SKM-1 treated with dmso at 0.1 percent for 144 hours (cell line): Measurements from ENCODE around the gene WNT2.
A peak's percentile ranks its signal among the peaks of the same experiment; 100 is the strongest.
"Not testable (repeated sequence)": the region's sequence is repeated elsewhere in the genome, so short reads cannot be mapped to it uniquely, and the experiment has no call there.

Experiments
- DNase-seq: peaks from one replicate; lab custom pipeline; 2025; ENCODE audit not compliant: unreplicated experiment; lab: John Stamatoyannopoulos, UW

The WNT2 gene

DNA sequence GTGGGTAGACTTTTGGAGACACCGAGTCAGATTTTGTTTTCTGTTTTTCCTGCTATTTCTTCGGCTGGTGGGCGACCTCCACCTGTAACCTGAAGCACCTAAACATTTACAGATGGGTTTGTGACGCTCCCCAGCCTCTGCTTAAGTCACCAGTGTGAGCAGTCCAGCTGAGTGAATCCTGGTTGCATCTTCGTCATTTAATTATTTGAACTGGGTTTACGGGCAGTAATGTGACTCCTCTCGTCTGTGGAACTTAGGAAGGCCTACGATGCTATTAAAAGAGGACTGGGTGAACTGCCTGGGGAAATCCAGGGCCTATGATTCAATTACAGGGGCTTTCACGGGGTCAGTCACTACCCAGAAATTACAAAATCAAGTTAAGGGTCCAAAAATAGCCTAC, 52.5 kb downstream of the WNT2 start:
- DNase-seq: no peak

DNA sequence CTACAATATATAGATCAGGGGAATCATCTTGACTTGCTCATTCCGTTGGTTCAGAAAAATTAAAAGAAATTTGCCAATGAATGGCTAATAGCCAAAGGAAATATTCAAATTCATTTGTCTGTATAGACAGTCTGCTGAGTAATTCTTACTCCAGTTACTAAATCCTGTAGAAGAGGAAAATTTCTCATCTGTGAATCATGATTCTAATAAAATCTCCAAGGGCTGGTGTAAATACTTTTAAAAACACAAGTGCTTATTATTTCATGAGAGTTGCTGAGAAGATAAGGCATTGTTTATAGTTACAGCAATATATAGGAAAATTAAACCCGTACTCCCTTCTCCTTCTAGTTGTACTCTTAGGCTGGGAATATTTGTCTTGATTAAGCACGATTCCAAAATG, 53.0 kb downstream of the WNT2 start:
- DNase-seq: no peak

DNA sequence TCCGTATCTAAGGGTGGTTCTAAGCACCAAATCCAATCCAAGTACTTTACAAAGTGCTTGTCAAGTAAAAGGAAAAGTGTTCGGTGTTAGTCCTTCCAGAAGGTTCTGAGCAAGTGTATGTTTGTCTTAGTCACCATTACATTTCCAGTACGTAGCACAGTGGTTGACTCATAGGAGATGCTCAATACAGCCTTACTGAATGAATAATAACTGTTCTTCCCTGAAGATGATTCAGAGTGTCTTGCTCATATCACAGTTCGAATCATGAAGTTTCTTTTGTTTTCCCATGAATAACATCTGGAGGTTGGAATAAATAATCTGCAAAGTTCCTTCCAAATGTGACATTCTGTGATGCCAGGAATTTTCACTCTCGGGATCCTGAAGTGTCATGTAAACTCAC, 53.4 kb downstream of the WNT2 start:
- no peak for DNase-seq

DNA sequence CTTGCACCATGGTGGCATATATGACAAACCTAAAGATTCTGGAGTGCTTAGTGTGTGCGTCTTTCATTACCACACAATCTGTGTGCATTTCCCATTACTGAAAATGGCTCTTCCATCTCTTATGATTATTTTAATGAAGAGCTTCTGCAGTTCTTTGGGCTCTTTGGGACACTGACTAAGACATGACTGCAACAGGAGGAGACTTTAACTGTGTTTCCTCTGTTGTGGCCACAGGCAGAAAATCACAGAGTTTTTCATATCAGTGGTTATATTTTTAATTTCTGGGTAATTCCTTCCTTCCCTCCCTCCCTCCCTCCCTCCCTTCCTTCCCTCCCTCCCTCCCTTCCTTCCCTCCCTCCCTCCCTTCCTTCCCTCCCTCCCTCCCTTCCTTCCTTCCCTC, 58.1 kb downstream of the WNT2 start:
- DNase-seq: no peak

DNA sequence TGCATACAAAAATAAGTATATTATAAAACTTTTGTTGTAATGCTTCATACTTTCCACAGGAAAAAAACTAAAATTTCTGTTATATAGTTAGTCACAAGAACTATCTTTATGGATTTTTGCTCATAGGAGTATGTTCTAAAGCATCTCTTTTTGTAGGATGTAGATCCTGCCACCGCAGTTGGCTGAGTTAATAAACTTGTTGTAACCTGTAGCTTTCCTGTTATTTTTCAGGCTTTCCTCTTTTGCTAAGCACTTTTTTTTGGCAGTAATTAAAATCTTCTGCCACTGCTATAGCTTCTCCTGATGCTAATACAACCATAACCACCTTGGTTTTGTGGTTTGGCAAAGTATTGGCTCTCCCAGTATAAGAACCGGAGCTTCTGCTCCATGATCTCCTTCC, 60.3 kb downstream of the WNT2 start:
- DNase-seq: no peak

DNA sequence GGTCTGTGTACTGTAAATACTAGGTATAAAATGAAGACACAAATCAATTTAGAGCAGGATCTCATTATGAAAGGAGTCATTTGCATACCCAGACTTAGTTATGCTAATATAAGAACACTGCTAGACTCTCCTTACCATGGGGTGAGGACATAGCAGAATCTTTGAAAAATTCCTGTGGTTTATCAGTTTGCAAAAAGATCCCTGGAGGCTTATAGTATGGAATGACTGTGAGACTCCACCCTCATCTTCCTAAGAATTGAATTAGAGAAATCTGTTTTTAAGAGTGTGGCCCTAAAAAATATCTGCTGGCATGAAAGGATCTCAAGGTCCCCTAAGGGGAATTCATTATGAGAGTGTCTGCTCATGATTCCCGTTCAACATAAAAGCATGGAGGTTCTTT, 63.2 kb downstream of the WNT2 start:
- DNase-seq: no peak

DNA sequence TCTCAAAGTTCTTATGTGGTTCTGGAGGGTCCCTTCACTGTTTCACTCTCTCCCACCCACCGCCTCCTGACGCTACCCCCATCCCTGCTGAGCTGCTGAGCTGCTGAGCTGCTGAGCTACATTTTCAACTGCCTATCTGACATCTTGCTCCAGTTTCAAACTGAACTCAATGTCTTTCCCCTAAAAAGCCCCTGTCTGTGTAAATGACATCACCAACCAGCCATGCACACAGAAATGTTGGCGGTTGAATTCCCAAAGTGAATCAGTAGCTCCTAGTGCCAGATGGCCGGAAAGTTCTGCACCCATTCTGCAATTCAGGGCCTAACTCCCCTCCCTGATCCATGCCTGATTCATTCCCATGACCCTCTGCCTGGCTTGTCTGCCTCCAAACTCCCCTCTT, 71.2 kb downstream of the WNT2 start:
- no peak for DNase-seq

DNA sequence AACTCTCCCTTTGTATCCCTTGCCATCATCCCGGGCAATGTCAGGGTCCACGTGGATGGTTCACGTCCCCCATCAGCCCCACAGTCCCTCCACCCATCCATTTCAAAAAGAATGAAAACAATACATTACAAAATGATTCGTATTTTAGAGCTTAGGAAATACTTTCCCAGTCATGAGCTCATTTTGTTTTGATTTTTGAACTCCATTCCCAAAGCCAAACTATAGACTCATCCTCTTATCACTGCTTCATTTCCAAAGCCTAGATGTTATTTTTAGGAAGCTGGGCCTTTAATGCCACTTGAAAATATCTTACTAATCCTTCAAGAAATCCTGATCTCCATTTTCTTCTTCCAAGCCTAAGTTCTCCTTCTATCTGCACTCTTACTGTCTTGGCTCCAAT, 72.1 kb downstream of the WNT2 start:
- DNase-seq: no peak

DNA sequence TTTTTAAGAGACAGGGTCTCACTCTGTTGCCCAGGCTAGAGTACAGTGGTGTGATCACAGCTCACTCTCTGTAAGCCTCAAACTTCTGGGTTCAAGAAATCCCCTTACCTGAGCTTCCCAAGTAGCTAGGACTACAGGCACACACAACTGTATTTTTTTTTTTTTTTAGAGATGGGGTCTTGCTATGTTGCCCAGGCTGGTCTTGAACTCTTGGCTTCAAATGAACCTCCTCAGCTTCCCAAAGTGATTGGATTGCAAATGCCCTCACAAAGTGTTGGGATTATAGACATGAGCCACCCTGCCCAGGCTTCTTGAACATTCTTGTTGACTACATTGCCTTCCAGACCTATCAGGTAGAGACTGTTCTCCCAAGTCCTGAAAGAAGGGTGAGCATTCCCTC, 72.6 kb downstream of the WNT2 start:
- no peak for DNase-seq

DNA sequence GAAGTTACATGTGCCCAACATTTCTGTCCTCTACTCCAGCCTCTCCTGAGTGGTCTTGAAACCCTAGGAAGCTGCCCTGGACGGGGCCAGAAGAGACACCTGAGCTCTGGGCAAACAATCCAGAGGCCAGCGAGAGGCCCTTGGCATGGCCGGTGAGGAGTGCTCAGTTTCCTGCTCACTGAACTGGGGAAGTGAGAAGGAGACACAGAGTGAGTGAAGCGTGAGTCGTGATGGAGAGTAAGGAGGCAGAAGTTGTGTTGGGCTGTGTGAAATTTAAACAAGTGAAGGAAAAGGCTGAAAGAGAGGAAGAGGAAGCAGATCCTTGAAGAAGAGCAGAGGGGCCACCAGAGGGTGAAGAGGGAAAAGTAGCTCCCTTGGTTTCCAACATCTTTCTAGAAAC, 73.2 kb downstream of the WNT2 start:
- DNase-seq: no peak

DNA sequence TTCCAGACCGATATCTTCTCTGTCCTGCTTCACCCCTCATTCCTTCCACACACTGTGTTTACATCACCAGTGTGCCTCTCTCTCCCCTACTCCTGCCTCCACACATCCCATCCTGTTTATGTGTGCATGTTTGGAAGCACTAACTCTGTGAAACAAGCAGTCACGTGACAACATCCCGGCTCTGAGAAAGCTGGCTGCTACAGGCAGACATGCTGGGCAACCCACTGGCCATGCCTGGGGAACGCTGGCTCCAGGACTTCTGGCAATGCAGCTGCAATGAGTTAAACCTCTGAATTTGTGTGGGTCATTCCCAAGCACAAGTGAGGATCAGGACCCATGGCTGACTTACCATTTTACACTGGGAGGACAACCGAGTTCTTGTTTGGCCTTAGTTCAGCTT, 74.0 kb downstream of the WNT2 start:
- DNase-seq: no peak

DNA sequence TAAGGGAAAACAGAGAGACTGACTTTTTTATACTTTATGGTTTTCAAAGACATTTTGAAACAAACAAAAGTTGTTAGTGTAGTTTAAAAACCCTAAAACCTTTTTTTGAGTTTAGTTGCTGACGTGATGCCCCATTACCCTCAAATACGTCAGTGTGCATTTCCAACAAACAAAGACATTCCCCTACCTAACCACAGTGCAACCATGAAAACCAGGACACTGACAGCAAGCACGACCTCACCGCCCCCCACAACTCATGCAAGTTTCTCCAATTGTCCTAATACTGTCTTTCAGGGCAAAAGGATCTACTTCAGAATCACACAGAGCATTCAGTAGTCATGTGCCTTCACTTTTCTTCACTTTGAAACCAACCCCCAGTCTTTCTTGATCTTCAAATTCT, 75.0 kb downstream of the WNT2 start:
- no peak for DNase-seq

DNA sequence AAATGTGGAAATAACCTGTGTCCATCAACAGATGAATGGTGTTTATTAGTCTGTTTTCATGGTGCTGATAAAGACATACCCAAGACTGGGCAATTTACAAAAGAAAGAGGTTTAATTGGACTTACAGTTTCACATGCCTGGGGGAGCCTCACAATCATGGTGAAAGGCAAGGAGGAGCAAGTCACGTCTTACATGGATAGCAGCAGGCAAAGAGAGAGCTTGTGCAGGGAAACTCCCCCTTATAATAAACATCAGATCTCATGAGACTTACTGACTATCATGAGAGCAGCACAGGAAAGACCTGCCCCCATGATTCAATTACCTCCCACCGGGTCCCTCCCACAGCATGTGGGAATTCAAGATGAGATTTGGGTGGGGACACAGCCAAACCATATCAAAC, 77.2 kb downstream of the WNT2 start:
- not testable (repeated sequence) for DNase-seq

DNA sequence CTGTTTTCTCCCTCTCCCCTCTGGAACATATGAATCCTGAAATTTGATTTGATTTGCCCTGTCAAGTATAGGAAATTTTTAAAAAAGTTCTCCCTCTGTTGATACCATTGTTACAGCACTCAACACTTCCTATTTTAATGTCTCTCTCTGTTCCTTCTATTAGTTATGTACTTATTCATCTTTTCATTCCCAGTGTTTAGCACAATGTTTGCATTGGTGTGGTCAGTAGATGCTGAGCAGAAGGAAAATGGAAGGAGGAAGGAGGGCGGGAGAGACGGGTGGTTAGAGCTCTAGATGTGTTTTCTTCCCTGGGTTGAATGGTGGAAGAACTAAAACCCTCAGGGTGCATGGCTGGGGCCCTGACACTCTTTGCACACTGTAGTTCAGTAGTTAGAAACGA, 79.5 kb downstream of the WNT2 start:
- no peak for DNase-seq

DNA sequence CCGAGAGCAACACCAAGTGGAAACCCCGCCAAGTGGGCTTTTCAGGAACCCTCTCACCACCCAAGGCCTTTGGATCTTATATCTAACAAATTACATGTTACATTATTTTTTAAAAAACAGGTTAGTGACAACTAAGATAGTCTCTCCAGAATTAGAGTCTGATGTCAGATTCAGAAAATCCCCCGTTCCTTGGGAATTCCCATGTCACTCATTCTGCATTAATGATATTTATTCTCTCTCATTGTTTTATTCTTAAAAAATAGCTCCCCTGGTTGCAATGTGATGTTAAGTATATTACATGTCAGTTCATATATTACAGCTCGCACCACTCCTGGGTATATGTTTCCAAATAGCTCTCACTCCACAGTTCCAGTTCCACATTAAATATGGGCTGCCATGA, 81.8 kb downstream of the WNT2 start:
- DNase-seq: no peak

DNA sequence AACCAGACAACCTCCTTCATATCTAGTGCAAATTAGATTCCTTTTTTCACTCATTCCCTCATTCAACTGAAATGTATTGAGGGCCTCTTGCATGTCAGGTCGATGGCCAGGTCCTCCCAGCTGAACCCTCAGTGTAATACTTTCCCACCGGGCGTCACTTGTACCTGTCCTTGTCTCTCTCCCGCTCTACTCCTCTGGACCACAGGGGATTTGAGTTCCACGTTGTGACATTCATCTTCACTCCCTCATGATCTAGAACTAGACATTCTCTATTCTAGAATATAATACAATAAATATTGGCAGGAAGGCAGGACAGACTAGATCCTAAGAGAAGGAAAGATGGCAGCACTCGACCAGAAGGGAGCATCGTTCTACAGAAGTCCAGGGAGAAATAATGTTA, 83.9 kb downstream of the WNT2 start:
- no peak for DNase-seq

DNA sequence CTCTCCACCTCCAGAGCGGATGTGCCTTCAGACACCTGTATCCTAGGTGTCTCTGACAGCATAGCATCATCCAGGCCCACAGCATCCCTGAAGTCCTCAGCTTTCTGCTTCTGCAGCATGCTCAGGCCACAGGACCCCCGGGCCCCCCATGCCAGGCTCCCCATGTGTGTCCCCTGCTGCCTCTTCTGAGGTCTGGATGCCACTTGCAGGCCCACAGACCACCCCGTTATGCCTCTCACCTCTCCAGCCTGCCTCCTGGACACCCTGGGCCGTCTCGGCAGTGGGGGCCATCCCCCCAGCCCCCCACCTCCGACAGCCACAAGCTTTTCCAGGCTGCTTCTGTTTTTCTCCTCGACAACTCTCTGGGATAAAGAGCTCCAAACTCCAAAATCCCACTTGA, 84.4 kb downstream of the WNT2 start:
- no peak for DNase-seq

DNA sequence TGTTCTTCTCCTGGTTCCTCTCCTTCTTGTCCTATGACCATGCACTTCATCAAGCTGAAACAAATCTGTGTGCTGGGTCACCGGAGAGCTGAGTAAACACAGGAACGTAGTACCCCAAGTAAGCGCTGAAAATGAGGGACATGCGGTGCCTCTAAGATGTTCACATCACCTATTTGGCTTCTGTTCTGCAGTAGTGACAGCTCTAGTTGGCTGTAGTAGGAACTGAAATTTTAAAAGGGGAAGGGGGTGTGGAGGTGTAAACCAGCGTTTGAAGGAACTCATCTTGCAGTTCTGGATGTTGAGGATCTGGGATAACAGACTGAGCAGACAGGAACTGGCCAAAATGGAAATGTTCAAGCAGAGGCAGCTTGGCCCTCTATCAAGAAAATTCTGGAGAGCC, 85.2 kb downstream of the WNT2 start:
- DNase-seq: peak; percentile 5

DNA sequence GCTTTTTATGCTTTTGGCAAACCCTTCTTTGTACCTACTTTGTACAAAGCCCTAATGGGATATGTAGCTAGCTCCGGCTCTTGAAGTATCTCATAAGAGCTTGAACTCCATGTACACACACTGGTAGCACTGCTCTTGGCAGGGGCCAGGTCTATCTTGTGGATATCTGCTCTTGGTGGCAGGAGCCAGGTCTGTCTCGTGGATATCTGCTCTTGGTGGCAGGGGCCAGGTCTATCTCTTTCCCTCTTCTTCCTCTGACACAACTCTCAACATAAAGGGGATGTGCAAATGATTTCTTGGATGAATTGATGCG, 91.9 kb downstream of the WNT2 start:
- DNase-seq: no peak

DNA sequence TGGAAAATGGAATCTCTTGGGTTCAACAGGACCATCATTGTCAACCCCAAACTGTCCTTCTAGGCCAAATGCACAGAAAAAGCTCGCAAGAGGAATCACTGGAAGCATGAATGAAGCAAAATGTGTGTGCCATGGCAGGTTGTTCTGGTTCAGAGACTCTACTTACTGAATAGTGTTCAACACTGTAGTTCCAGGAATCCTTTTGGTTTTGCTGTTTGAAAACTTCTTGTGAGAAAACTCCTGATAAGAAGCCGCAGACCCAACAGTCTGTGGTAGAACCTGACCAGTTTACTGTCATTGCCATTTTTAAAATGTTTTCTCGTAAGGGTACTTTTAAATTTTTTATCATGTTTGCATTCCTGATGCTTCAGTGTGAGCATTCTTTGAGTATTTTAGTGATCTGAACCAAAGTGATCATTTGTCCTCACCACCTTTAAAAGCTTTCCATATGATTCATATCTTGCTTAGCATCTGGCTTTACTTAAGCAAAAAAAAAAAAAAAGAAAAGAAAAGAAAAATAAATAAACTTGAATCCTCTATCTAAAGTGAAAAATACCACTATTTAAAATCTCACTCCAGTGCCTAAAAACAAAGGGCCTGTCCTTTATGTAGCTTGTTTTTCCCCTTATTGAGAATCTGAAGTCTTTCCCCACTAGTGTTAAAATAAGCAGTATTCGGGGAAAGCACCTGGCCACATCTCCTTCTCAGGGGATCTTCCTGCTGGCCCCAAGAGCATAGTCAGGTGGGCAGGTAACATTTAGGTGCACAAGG, 92.4 kb downstream of the WNT2 start:
- no peak for DNase-seq

DNA sequence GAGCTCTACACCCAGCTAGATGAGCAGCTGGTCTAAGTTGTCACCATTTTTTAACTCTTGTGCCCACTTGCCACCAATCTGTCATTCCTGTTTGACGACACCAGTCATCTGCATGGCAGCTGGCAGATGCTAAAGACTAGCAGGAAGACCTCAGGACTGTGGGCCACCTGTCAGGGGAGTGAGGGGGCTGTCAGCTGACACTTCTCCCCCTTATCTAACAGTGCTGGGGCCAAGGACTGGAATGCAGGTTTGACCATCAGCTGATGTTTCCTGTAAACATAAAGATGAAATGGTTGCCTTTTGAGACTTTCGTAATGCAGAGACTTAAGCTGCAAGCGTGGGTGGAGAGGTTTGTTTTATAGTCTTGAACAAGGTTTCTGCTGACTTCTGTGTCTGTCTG, 93.5 kb downstream of the WNT2 start:
- no peak for DNase-seq

DNA sequence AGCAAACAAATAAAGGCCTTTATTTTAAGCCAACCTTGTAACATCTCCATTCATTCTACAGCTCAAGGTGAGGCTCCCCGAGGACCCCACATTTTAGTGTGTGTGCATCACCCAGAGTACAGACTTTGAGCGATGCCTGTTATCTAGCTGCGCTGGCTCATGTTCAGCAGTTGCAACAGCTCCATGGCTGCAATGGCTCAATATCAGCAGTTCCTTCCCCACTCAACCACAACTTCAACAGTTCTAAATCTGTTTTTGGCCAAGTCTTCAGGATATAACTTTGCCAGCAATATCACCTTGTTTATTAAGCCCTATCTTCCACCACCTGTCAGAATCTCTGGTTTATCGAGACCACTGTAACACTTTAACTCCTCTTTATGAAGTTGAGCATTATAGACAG, 95.8 kb downstream of the WNT2 start:
- DNase-seq: peak; percentile 25

DNA sequence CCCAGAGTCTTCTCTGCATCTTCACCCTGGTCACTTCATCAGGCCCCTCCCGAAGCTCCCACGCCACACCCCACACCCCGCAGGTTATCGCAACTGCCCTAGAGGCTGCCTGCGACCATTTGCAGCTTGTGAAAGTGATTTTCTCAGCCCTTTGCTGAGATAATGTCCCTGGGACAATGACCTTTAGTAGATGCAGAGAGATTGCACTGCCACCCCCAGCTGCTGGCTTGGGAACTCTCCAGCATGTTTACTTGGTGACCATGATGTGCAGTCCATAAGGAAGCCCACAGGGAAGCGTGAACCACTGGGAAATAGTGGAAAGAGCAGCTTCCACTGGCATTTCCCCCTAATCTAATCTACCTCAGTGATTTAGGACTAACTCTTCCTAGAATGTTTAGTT, 97.3 kb downstream of the WNT2 start:
- no peak for DNase-seq
